Measurements from ENCODE around the gene TXNDC17. TPM values are rescaled to one million over a fixed set of nuclear protein-coding genes. Genes with fewer than 3 reads are reported as not detected.
A peak's percentile ranks its signal among the peaks of the same experiment; 100 is the strongest.

TXNDC17 gene
- total and polyA plus RNA-seq, 2 of the 13 experiments (the other 11 are each of a cell fraction or from before 2014, with no cell fraction given), result 188 to 266 TPM

DNA sequence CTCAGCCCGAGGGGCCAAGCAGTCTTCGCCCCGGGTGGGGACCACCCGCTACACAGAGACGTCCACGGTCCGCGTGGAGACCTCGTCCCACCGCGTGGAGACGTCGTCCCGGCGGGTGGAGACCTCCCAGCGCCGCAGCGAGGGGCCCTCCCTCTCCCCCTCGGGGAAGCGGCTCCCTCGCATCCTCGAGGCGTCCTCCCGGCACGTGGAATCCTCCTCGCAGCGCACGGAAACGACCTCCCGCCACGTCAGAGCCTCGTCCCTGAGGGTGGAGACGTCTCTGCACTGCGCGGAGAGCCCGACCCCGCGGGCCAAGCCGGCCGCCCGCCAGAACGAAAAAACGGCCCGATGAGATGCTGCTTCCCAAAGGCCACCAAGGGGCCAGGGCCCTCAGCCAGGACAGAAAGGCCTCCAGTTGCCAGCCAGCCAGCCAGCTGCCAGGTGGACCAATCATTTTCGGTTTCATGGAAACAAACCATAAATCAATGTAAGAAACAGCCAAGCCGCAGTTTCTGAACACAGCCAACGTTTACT is 11.1 kb downstream of the TXNDC17 start (continued):
- TF ChIP-seq SALL1 (CRISPR knock-in tag; IDR thresholded peaks at IDR 0.05), result peak; percentile 88
- TF ChIP-seq FOXP1 (IDR thresholded peaks at IDR 0.05), result no peak
- TF ChIP-seq FOXP1 (CRISPR knock-in tag; IDR thresholded peaks at IDR 0.05), result no peak
- no peak for TF ChIP-seq USF2 (IDR thresholded peaks at IDR 0.05; ENCODE audit: low read depth, low read length)
- TF ChIP-seq USF2 (CRISPR knock-in tag; IDR thresholded peaks at IDR 0.05; ENCODE audit: borderline replicate concordance), result peak; percentile 43; the same call in 1 of the 2 replicates
- TF ChIP-seq, protein P1, sequence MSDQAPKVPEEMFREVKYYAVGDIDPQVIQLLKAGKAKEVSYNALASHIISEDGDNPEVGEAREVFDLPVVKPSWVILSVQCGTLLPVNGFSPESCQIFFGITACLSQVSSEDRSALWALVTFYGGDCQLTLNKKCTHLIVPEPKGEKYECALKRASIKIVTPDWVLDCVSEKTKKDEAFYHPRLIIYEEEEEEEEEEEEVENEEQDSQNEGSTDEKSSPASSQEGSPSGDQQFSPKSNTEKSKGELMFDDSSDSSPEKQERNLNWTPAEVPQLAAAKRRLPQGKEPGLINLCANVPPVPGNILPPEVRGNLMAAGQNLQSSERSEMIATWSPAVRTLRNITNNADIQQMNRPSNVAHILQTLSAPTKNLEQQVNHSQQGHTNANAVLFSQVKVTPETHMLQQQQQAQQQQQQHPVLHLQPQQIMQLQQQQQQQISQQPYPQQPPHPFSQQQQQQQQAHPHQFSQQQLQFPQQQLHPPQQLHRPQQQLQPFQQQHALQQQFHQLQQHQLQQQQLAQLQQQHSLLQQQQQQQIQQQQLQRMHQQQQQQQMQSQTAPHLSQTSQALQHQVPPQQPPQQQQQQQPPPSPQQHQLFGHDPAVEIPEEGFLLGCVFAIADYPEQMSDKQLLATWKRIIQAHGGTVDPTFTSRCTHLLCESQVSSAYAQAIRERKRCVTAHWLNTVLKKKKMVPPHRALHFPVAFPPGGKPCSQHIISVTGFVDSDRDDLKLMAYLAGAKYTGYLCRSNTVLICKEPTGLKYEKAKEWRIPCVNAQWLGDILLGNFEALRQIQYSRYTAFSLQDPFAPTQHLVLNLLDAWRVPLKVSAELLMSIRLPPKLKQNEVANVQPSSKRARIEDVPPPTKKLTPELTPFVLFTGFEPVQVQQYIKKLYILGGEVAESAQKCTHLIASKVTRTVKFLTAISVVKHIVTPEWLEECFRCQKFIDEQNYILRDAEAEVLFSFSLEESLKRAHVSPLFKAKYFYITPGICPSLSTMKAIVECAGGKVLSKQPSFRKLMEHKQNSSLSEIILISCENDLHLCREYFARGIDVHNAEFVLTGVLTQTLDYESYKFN (CRISPR knock-in tag; conservative IDR thresholded peaks at IDR 0.05), result peak; percentile 70
- TF ChIP-seq HNRNPK (IDR thresholded peaks at IDR 0.05; ENCODE audit: low read depth, low read length, poor library complexity, severe bottlenecking), result no peak
- TF ChIP-seq ZNF451 (CRISPR knock-in tag; IDR thresholded peaks at IDR 0.05), result peak; percentile 99
- TF ChIP-seq CEBPG (CRISPR knock-in tag; IDR thresholded peaks at IDR 0.05), result no peak; the same call in 1 of the 2 replicates
- no peak for TF ChIP-seq NR2F1 (CRISPR knock-in tag; IDR thresholded peaks at IDR 0.05)
- TF ChIP-seq YEATS2 (CRISPR knock-in tag; IDR thresholded peaks at IDR 0.05; ENCODE audit: borderline replicate concordance), result peak; percentile 21; the same call in 1 of the 2 replicates
- peak; percentile 97 for TF ChIP-seq CENPT (CRISPR knock-in tag; IDR thresholded peaks at IDR 0.05; ENCODE audit: low read depth)
- peak; percentile 62; the same call in 1 of the 2 replicates for TF ChIP-seq ZBTB46 (CRISPR knock-in tag; IDR thresholded peaks at IDR 0.05; ENCODE audit: borderline replicate concordance)
- no peak for TF ChIP-seq ZNF432 (CRISPR knock-in tag; IDR thresholded peaks at IDR 0.05; ENCODE audit: borderline replicate concordance)
- 0 out of 2 replicates have a peak, but pooled peaks have one; percentile 44 for TF ChIP-seq TMF1 (CRISPR knock-in tag; IDR thresholded peaks at IDR 0.05; ENCODE audit: low read depth)
- peak; percentile 78 for TF ChIP-seq PITX1 (CRISPR knock-in tag; IDR thresholded peaks at IDR 0.05)
- TF ChIP-seq ZKSCAN1 (IDR thresholded peaks at IDR 0.05; ENCODE audit: low read length), result no peak
- TF ChIP-seq ZNF17 (CRISPR knock-in tag; IDR thresholded peaks at IDR 0.05), result no peak
- peak; percentile 99 for TF ChIP-seq ZNF678 (CRISPR knock-in tag; IDR thresholded peaks at IDR 0.05)
- TF ChIP-seq LCORL (IDR thresholded peaks at IDR 0.05), result no peak
- TF ChIP-seq LCORL (CRISPR knock-in tag; IDR thresholded peaks at IDR 0.05), result no peak
- TF ChIP-seq ZNF773 (CRISPR knock-in tag; IDR thresholded peaks at IDR 0.05; ENCODE audit: borderline replicate concordance), result peak; percentile 81; the same call in 1 of the 2 replicates
- peak; percentile 80 for TF ChIP-seq HOXA3 (CRISPR knock-in tag; IDR thresholded peaks at IDR 0.05)

Data from HepG2 (cell line).